Measurements from ENCODE around the gene CBL. TPM values are rescaled to one million over a fixed set of nuclear protein-coding genes. Genes with fewer than 3 reads are reported as not detected.

CBL gene
- total RNA-seq, 4 donors from 2014 or later = 9.9 to 14.2 (median 12.4) TPM

DNA sequence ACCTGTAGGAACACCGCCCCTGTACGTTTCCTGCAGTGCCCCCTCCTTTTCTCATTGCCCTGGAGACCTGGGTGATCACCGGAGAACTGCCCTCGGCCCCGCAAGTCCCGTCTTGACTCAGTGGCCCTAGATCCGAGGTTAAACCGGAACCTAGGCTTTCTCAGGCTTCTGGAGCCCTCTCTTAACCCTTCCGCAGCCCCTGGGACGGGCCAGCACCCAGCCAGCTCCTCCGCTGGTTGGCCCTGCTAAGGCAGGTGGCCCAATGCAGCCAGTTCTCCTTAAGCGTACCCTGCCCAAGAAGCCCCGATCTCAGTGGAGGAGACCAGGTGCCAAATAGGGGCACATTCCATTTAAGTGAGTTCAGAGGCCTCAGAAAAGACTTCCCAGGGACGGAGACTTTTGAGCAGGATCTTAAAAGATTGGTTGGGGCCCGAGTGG, 36.8 kb upstream of the CBL start:
- Histone ChIP-seq H3K36me3 (peaks cover under 1 to 34% (median under 1%) of the 10 kb centered on the region in 3 donors), H3K27me3 (no peaks in the 10 kb centered on the region), H3K27ac (peak overlapping the region; percentile 94 to 99 (median 98)), H3K4me1 (peaks cover 11 to 63% (median 26%) of the 10 kb centered on the region in 3 donors), H3K4me3 (peak overlapping the region; percentile 65 to 98 (median 85)), H3K9me3 (no peaks in the 10 kb centered on the region)
- 0 to 23% methylated on average over 2 to 9 of the region's 15 CpGs for WGBS, 2 donors
- TF ChIP-seq, protein P1, sequence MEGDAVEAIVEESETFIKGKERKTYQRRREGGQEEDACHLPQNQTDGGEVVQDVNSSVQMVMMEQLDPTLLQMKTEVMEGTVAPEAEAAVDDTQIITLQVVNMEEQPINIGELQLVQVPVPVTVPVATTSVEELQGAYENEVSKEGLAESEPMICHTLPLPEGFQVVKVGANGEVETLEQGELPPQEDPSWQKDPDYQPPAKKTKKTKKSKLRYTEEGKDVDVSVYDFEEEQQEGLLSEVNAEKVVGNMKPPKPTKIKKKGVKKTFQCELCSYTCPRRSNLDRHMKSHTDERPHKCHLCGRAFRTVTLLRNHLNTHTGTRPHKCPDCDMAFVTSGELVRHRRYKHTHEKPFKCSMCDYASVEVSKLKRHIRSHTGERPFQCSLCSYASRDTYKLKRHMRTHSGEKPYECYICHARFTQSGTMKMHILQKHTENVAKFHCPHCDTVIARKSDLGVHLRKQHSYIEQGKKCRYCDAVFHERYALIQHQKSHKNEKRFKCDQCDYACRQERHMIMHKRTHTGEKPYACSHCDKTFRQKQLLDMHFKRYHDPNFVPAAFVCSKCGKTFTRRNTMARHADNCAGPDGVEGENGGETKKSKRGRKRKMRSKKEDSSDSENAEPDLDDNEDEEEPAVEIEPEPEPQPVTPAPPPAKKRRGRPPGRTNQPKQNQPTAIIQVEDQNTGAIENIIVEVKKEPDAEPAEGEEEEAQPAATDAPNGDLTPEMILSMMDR (IDR thresholded peaks at IDR 0.05) = no peak
- peak in 2 of 4 donors; percentile 13 to 39 for TF ChIP-seq POLR2A (IDR thresholded peaks at IDR 0.05)
- intact Hi-C loops (cut with DNase I) = no loop called here
- DNase-seq = no peak

DNA sequence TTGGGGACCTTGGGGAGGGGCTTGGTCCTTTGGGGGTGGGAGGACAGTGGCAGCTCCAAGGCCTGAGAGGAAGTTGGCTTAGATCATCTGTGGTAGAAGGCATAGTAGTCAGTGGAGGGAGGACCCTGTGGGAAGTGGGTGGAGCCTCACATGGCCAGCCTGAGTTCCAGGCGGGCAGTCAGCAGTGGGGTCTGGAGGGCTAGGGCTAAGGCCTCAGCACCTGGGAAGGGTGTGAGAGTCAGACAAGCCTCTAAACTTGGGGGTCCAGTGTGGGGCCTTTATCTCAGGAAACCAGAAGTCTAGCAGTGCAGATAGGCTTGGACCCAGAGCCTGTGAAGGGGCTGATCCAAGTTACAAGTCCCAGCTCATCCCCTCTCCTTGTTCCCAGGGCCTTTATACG, 33.6 kb upstream of the CBL start:
- no peak for DNase-seq

DNA sequence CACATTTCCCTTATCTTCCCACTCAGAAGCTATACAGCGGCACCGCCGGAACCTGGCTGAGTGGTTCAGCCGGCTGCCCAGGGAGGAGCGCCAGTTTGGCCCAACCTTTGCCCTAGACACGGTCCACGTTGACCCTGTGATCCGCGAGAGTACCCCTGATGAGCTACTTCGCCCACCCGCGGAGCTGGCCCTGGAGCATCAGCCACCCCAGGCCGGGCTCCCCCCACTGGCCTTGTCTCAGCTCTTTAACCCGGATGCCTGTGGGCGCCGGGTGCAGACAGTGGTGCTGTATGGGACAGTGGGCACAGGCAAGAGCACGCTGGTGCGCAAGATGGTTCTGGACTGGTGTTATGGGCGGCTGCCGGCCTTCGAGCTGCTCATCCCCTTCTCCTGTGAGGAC, 32.7 kb upstream of the CBL start:
- H3K4me1 ChIP-seq = peaks cover 6 to 48% (median 13%) of the 10 kb centered on the region in 3 donors
- no peak overlapping the region for H3K4me3 ChIP-seq
- H3K9me3 ChIP-seq = no peaks in the 10 kb centered on the region
- 70 to 89% methylated on average over 2 to 15 of the region's 21 CpGs for WGBS, 2 donors
- H3K27ac ChIP-seq = no peak overlapping the region
- no peak for TF ChIP-seq POLR2A (IDR thresholded peaks at IDR 0.05)
- TF ChIP-seq, protein P1 (IDR thresholded peaks at IDR 0.05) = no peak
- no peak for DNase-seq
- no peaks in the 10 kb centered on the region for H3K27me3 ChIP-seq
- peaks cover 10 to 74% (median 16%) of the 10 kb centered on the region in 3 donors for H3K36me3 ChIP-seq
- intact Hi-C loops (cut with DNase I) = no loop called here

More for the DNA sequence above, 33.6 kb upstream of the CBL start:
- Histone ChIP-seq H3K4me1 (peaks cover 6 to 58% (median 22%) of the 10 kb centered on the region in 3 donors), H3K4me3 (no peak overlapping the region), H3K36me3 (peaks cover 10 to 66% (median 14%) of the 10 kb centered on the region in 3 donors), H3K27ac (no peak overlapping the region), H3K9me3 (no peaks in the 10 kb centered on the region), H3K27me3 (no peaks in the 10 kb centered on the region)
- 70 to 71% methylated on average over 1 of the region's 2 CpGs for WGBS, 2 donors
- no peak for TF ChIP-seq POLR2A (IDR thresholded peaks at IDR 0.05)
- TF ChIP-seq, protein P1 (IDR thresholded peaks at IDR 0.05) = no peak
- intact Hi-C loops (cut with DNase I) = no loop called here

DNA sequence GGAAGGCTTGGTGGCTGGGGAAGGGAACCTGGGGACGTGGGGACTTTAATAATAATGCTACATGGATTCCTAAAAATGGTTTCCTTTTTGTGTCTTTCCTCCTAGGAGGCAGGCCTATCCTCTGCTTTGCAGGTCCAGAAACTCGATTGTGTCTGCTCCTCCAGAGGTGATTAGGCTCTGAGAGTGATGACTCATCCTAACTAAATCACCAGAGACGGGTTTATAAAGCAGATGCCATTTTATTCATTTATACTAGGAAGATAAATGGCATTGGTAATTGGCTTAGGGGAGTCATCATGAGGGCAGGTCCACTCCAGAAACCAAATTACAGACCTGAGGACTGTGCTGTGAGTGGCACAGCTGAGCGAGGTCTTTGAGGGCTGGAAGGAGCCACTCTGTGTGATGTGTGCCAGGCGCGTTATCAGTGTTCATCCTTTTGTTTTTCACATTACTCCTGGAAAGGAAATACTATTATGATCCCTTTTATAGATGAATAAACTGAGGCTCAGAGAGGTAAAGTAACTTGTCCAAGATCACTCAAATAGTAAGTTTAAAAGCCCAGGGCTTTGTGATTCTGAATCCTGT, 30.6 kb upstream of the CBL start:
- no peak for DNase-seq
- Histone ChIP-seq H3K9me3 (no peaks in the 10 kb centered on the region), H3K4me3 (no peak overlapping the region), H3K36me3 (peaks cover 10 to 94% (median 16%) of the 10 kb centered on the region in 3 donors), H3K27ac (peak overlapping the region; percentile 5 to 40 (median 36)), H3K4me1 (peaks cover 6 to 33% (median 7%) of the 10 kb centered on the region in 3 donors), H3K27me3 (no peaks in the 10 kb centered on the region)
- 57 to 63% methylated on average over 6 of the region's 6 CpGs for WGBS, 2 donors
- TF ChIP-seq, protein P1 (IDR thresholded peaks at IDR 0.05) = no peak
- no peak for TF ChIP-seq POLR2A (IDR thresholded peaks at IDR 0.05)
- intact Hi-C loops (cut with DNase I) = no loop called here

DNA sequence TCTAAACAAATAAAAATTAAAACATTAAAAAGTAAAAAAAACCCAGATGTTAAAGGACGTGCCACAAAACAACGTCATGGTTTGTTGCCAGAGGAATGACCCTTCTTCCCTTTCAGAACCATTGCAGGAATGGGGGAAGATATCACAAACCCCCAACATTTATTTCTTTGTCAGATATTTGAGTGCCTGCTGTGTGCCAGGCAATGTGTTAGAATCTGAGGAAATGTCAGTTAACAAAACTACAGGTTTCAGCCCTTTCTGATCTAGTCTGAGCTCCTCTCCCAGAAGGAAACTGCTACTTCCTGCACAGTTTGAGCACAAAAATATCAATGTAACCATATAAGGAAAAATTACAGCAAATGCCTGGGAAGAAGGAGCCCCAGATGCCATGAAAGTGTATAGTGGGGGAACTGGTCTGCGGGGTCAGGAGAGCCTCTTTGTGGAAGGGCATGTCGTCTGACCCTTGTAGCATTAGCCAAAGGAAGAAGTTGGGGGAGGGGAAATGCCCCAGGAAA, 27.9 kb upstream of the CBL start:
- no peak for TF ChIP-seq POLR2A (IDR thresholded peaks at IDR 0.05)
- TF ChIP-seq, protein P1 (IDR thresholded peaks at IDR 0.05) = no peak
- peaks cover 6 to 13% (median 7%) of the 10 kb centered on the region in 3 donors for H3K4me1 ChIP-seq
- 59 to 61% methylated on average over 4 of the region's 4 CpGs for WGBS, 2 donors
- H3K27me3 ChIP-seq = no peaks in the 10 kb centered on the region
- peaks cover 13 to 97% (median 20%) of the 10 kb centered on the region in 3 donors for H3K36me3 ChIP-seq
- no peaks in the 10 kb centered on the region for H3K9me3 ChIP-seq
- DNase-seq = no peak
- no peak overlapping the region for H3K27ac ChIP-seq
- intact Hi-C loops (cut with DNase I) = no loop called here
- H3K4me3 ChIP-seq = no peak overlapping the region
